Type B pancreatic cell (in vitro differentiated cells): ENCODE measurements around the gene ROR1. TPM values are rescaled to one million over a fixed set of nuclear protein-coding genes. Genes with fewer than 3 reads are reported as not detected.

Experiments
- DNase-seq: peaks from one replicate; pipeline ENCODE4 v3.0.0; 2021; ENCODE audit warnings: mixed read lengths; ENCODE audit not compliant: unreplicated experiment; ENCODE audit errors: extremely low spot score
- H3K27ac Mint-ChIP-seq: 2 replicates; pipeline ENCODE4 v1.8.0; 2021; ENCODE audit warnings: mild to moderate bottlenecking, mixed read lengths
- H3K27me3 Mint-ChIP-seq: 2 replicates; pipeline ENCODE4 v1.8.0; 2021; ENCODE audit warnings: mixed read lengths
- H3K36me3 Mint-ChIP-seq: 2 replicates; pipeline ENCODE4 v1.8.0; 2021; ENCODE audit warnings: mixed read lengths
- H3K4me1 Mint-ChIP-seq: one replicate; pipeline ENCODE4 v1.8.0; 2021; ENCODE audit warnings: mixed read lengths; ENCODE audit not compliant: unreplicated experiment
- H3K4me3 Mint-ChIP-seq: 2 replicates; pipeline ENCODE4 v1.8.0; 2021; ENCODE audit warnings: mild to moderate bottlenecking, mixed read lengths
- H3K9me3 Mint-ChIP-seq: 2 replicates; pipeline ENCODE4 v1.8.0; 2021; ENCODE audit warnings: mixed read lengths
- total RNA-seq: library from RNA; stranded (reverse); gene quantifications from 2 replicates; pipeline ENCODE4 v1.2.1, GENCODE V29; 2021; ENCODE audit warnings: low replicate concordance
- TF ChIP-seq, protein P1 (sequence below): fragments of 200-600 bp; sonication (generic); conservative IDR thresholded peaks from 2 replicates; pipeline ENCODE4 v1.5.0; 2021; ENCODE audit warnings: antibody characterized with exemption, mild to moderate bottlenecking

ROR1 gene
- total RNA-seq, 1 donor from 2014 or later = 32.0 TPM

- Mint-ChIP-seq H3K36me3 (peaks cover 10% of the 10 kb centered on the region), H3K4me1 (peaks cover 25% of the 10 kb centered on the region), H3K4me3 (no peak overlapping the region), H3K27ac (no peak overlapping the region), H3K9me3 (peaks cover 6% of the 10 kb centered on the region), H3K27me3 (no peaks in the 10 kb centered on the region)
- TF ChIP-seq, protein P1, sequence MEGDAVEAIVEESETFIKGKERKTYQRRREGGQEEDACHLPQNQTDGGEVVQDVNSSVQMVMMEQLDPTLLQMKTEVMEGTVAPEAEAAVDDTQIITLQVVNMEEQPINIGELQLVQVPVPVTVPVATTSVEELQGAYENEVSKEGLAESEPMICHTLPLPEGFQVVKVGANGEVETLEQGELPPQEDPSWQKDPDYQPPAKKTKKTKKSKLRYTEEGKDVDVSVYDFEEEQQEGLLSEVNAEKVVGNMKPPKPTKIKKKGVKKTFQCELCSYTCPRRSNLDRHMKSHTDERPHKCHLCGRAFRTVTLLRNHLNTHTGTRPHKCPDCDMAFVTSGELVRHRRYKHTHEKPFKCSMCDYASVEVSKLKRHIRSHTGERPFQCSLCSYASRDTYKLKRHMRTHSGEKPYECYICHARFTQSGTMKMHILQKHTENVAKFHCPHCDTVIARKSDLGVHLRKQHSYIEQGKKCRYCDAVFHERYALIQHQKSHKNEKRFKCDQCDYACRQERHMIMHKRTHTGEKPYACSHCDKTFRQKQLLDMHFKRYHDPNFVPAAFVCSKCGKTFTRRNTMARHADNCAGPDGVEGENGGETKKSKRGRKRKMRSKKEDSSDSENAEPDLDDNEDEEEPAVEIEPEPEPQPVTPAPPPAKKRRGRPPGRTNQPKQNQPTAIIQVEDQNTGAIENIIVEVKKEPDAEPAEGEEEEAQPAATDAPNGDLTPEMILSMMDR = no peak
- DNase-seq = no peak
Observed at GRCh38 chr1:64059556-64059955, 285.7 kb downstream of the ROR1 start.

DNA sequence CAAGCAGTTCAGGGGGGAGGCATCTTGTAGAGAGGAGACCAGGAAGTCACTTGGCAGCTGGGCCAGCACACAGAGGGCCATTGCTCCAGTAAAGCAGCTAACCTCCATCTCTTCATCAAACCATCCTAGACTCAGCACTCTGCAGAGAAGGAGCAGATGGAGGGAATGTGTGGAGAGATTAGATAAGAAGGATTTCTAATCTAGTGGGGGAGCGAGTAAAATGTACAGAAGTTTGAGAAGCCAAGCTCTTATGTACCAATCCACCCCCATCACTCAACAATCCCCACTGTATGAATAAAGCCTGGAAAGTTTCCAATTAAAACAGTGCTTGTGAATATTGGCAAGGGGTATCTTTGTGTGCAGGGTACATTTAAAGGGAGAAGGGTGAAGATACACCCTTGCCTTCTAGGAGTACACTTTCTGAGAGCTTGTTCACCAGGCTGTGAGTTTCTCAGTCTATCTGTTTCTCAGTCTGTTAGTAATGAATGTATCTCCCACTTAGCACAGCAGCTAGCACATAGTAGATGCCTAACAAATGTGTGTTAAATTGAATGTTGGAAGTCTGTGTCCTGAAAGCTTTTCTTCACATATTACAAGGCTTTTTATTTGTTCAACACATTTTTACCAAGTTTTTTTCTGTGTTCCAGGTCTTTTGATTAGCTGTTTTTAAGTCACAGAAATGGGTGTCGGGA, 286.9 kb downstream of the ROR1 start:
- TF ChIP-seq, protein P1 = no peak
- no peak overlapping the region for H3K27ac Mint-ChIP-seq
- H3K27me3 Mint-ChIP-seq = no peaks in the 10 kb centered on the region
- peaks cover 35% of the 10 kb centered on the region for H3K4me1 Mint-ChIP-seq
- H3K4me3 Mint-ChIP-seq = no peak overlapping the region
- peaks cover 10% of the 10 kb centered on the region for H3K36me3 Mint-ChIP-seq
- H3K9me3 Mint-ChIP-seq = peaks cover 6% of the 10 kb centered on the region
- no peak for DNase-seq

- Mint-ChIP-seq H3K27ac (no peak overlapping the region), H3K4me1 (peaks cover 35% of the 10 kb centered on the region), H3K9me3 (peaks cover 6% of the 10 kb centered on the region), H3K36me3 (peaks cover 10% of the 10 kb centered on the region), H3K27me3 (no peaks in the 10 kb centered on the region), H3K4me3 (no peak overlapping the region)
- TF ChIP-seq, protein P1 = no peak
- no peak for DNase-seq
Observed at GRCh38 chr1:64061430-64062104, 287.8 kb downstream of the ROR1 start.

- TF ChIP-seq, protein P1 = no peak
- peaks cover 10% of the 10 kb centered on the region for H3K36me3 Mint-ChIP-seq
- no peaks in the 10 kb centered on the region for H3K27me3 Mint-ChIP-seq
- H3K9me3 Mint-ChIP-seq = peaks cover 6% of the 10 kb centered on the region
- no peak for DNase-seq
- H3K4me3 Mint-ChIP-seq = no peak overlapping the region
- H3K4me1 Mint-ChIP-seq = peaks cover 35% of the 10 kb centered on the region
- no peak overlapping the region for H3K27ac Mint-ChIP-seq
Observed at GRCh38 chr1:64062529-64062928, 288.7 kb downstream of the ROR1 start.

DNA sequence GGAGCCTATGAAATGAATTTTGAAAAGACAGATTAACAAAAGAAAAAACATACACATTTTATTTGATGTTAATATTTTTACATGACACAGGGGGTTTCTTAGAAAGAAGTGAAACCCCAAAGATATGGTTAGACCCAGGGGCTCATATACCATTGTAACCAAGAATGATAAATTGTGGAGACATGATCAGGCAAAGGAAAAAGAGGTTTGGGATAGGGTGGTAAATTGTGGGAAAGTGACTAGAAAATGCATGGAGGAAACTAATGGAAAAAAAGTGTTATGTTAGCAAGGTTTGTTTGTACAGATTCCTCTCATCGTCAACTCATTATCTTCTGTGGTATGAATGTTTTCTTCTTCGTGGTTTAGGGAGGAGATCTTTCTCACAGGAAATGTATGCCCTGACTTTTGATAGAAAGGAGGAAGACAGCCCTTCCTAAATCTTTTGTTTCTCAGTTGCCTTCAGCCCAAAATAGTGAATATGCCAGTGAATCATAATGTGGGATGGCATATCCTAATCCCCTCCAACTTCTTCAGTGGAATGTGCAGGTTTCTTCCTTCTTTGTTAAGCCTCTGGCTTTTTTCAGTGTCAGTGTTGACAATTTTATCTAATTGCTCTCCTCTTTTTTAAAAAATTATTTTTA, 289.2 kb downstream of the ROR1 start:
- Mint-ChIP-seq H3K4me1 (peaks cover 35% of the 10 kb centered on the region), H3K9me3 (peaks cover 6% of the 10 kb centered on the region), H3K36me3 (peaks cover 7% of the 10 kb centered on the region), H3K27me3 (no peaks in the 10 kb centered on the region), H3K27ac (no peak overlapping the region), H3K4me3 (no peak overlapping the region)
- TF ChIP-seq, protein P1 = no peak
- DNase-seq = no peak
